ENCODE results near the gene BANF2. TPM values are rescaled to one million over a fixed set of nuclear protein-coding genes. Genes with fewer than 3 reads are reported as not detected.

BANF2 gene
- total and polyA plus RNA-seq, 2 of the 13 experiments (the other 11 are each of a cell fraction or from before 2014, with no cell fraction given), result 0.35 TPM; not detected in 1

DNA sequence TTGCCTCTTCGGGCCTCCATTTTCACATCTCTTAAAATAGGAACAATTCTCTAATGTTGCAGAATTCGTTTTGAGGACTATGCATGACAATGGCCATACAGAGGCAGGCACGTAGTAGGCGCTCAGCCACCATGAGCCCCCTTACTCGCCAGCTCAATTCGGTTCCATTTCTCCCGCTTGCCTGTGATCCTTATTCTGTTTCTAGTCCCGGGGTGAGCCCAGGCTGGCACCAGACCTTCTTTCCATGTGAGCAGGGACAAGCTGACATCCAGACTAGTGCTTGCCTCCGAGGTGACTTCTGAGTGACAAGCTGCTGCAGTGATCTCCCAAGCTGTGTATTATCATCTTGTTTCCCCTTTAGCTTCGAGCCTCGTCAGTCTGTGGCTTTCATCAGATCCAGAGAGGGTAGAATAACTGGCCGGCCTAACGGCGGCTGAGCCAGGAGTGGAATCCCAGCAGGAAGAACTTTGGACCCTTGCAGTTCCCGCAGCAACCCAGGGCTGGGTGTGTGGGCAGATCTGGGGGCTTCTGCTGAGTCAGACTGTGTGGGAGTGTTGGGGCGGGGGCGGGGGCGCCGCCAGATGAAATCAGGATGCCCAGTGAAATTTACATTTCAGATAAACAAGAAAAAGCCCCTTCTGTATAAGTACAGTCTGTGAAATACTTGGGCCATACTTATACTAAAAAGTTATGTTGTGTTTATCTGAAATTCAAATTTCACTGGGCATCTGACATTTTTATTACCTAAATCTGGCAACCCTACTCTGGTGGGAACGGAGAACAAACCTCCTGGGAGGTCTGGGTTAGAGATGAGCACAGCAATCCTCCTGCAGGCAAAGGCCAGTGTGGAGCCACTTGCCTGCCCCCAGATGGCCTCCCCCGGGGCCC lies 10.9 kb downstream of the BANF2 start (continued):
- peak; percentile 81; the same call in 1 of the 2 replicates for TF ChIP-seq SMAD1 (CRISPR knock-in tag; IDR thresholded peaks at IDR 0.05; ENCODE audit: borderline replicate concordance, low read depth)
- no peak; the same call in 1 of the 2 replicates for TF ChIP-seq ZNF749 (CRISPR knock-in tag; IDR thresholded peaks at IDR 0.05; ENCODE audit: borderline replicate concordance)
- TF ChIP-seq, protein P1, sequence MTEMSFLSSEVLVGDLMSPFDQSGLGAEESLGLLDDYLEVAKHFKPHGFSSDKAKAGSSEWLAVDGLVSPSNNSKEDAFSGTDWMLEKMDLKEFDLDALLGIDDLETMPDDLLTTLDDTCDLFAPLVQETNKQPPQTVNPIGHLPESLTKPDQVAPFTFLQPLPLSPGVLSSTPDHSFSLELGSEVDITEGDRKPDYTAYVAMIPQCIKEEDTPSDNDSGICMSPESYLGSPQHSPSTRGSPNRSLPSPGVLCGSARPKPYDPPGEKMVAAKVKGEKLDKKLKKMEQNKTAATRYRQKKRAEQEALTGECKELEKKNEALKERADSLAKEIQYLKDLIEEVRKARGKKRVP (CRISPR knock-in tag; IDR thresholded peaks at IDR 0.05), result peak in 1 of 2 experiments; percentile 81; a peak in 2 of 4 replicates
- no peak for TF ChIP-seq NCOA5 (CRISPR knock-in tag; IDR thresholded peaks at IDR 0.05)
- peak; percentile 31; the same call in 1 of the 2 replicates for TF ChIP-seq KDM6A (CRISPR knock-in tag; IDR thresholded peaks at IDR 0.05; ENCODE audit: low read depth)
- no peak for TF ChIP-seq SIN3A (IDR thresholded peaks at IDR 0.05; ENCODE audit: borderline replicate concordance, low read depth, low read length)
- TF ChIP-seq KAT8 (CRISPR knock-in tag; IDR thresholded peaks at IDR 0.05), result peak; percentile 74
- TF ChIP-seq, protein P2, sequence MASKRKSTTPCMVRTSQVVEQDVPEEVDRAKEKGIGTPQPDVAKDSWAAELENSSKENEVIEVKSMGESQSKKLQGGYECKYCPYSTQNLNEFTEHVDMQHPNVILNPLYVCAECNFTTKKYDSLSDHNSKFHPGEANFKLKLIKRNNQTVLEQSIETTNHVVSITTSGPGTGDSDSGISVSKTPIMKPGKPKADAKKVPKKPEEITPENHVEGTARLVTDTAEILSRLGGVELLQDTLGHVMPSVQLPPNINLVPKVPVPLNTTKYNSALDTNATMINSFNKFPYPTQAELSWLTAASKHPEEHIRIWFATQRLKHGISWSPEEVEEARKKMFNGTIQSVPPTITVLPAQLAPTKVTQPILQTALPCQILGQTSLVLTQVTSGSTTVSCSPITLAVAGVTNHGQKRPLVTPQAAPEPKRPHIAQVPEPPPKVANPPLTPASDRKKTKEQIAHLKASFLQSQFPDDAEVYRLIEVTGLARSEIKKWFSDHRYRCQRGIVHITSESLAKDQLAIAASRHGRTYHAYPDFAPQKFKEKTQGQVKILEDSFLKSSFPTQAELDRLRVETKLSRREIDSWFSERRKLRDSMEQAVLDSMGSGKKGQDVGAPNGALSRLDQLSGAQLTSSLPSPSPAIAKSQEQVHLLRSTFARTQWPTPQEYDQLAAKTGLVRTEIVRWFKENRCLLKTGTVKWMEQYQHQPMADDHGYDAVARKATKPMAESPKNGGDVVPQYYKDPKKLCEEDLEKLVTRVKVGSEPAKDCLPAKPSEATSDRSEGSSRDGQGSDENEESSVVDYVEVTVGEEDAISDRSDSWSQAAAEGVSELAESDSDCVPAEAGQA (IDR thresholded peaks at IDR 0.05; ENCODE audit: low read depth), result 0 out of 2 replicates have a peak, but pooled peaks have one; percentile 41
- TF ChIP-seq, protein P2 (CRISPR knock-in tag; IDR thresholded peaks at IDR 0.05; ENCODE audit: borderline replicate concordance), result peak; percentile 82; the same call in 1 of the 2 replicates
- no peak for TF ChIP-seq ZC3H4 (CRISPR knock-in tag; IDR thresholded peaks at IDR 0.05; ENCODE audit: borderline replicate concordance)
- TF ChIP-seq HMGA1 (CRISPR knock-in tag; conservative IDR thresholded peaks at IDR 0.05), result no peak
- TF ChIP-seq ATM (IDR thresholded peaks at IDR 0.05; ENCODE audit: borderline replicate concordance), result no peak
- no peak for TF ChIP-seq ZNF33A (CRISPR knock-in tag; IDR thresholded peaks at IDR 0.05; ENCODE audit: borderline replicate concordance)
- TF ChIP-seq ZNF510 (CRISPR knock-in tag; IDR thresholded peaks at IDR 0.05; ENCODE audit: low read depth), result no peak; the same call in 1 of the 2 replicates
- TF ChIP-seq ZNF879 (CRISPR knock-in tag; IDR thresholded peaks at IDR 0.05), result peak; percentile 83; the same call in 1 of the 2 replicates
- TF ChIP-seq, protein P3, sequence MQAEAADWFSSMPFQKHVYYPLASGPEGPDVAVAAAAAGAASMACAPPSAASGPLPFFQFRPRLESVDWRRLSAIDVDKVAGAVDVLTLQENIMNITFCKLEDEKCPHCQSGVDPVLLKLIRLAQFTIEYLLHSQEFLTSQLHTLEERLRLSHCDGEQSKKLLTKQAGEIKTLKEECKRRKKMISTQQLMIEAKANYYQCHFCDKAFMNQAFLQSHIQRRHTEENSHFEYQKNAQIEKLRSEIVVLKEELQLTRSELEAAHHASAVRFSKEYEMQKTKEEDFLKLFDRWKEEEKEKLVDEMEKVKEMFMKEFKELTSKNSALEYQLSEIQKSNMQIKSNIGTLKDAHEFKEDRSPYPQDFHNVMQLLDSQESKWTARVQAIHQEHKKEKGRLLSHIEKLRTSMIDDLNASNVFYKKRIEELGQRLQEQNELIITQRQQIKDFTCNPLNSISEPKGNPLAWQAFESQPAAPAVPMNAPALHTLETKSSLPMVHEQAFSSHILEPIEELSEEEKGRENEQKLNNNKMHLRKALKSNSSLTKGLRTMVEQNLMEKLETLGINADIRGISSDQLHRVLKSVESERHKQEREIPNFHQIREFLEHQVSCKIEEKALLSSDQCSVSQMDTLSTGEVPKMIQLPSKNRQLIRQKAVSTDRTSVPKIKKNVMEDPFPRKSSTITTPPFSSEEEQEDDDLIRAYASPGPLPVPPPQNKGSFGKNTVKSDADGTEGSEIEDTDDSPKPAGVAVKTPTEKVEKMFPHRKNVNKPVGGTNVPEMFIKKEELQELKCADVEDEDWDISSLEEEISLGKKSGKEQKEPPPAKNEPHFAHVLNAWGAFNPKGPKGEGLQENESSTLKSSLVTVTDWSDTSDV (CRISPR knock-in tag; IDR thresholded peaks at IDR 0.05), result no peak
- 0 out of 2 replicates have a peak, but pooled peaks have one; percentile 7 for TF ChIP-seq ZNF383 (CRISPR knock-in tag; IDR thresholded peaks at IDR 0.05; ENCODE audit: borderline replicate concordance)
- TF ChIP-seq EEA1 (CRISPR knock-in tag; IDR thresholded peaks at IDR 0.05; ENCODE audit: borderline replicate concordance), result no peak
- TF ChIP-seq ZNF878 (CRISPR knock-in tag; IDR thresholded peaks at IDR 0.05), result peak; percentile 84; the same call in 1 of the 2 replicates

All from HepG2 (cell line).